GM18505 (cell line): ENCODE data around the gene ODC1.

Experiments
- ATAC-seq: cut with Tn5 transposase; IDR thresholded peaks from one replicate; pipeline ENCODE4 v1.9.1; 2021; ENCODE audit not compliant: unreplicated experiment
- POLR2A ChIP-seq: IDR thresholded peaks from 4 replicates; pipeline ENCODE4 v1.6.1; 2011; ENCODE audit warnings: borderline replicate concordance; ENCODE audit not compliant: insufficient read depth, insufficient read length; ENCODE audit errors: extremely low read depth

ODC1 gene

DNA sequence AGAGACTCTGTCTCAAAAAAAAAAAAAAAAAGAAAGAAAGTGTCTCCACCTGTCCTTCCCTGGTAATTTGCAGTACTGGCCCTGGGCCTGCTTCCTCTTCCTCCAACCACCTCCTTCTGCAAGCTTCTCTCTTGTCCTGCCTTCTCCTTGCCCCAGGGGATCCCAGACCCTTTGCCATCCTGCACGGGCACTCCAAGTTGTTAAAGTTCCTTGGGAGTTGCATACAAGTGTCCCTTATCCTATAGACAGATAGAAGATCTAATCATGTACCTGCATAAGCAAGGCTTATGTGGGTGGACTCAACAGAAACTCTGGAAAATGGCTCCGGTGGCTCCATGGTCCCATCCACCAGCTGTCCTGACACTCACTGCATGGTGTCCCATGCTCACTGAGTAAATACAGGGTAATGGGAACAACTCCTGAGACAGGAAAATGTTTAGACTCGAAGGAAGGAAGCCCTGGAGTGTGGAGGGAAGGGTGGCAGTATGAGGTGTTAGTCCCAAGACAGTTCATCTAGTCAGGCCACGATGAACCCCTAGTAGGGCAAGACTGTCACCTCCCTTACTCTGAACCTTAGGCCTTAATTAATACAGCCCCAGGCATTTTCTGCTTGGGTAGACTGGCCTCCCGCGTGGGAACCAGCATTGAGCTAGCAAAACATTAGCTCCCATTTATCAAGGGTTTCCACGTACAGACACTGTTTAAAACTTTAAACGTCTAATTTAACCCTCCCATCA is 17.1 kb downstream of the ODC1 start:
- no peak for ATAC-seq
- TF ChIP-seq POLR2A = no peak

DNA sequence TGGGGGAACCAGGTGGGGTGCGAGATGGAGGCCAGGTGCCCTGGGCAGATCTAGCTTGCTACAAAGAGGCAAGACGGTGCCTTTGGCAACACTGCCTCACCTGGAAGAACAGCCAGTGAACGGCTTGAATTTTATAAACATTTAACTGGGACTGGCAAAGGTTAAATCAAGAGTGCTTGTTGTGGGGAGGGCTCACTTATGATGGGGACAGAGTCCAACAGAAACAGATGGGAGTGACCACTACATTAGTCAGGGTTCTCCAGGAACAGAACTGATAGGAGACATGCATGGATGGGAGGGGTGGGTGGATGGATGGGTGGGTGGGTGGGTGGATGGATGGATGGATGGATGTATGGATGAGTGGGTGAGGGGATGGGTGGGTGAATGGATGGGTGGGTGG is 19.2 kb downstream of the ODC1 start:
- ATAC-seq = no peak
- TF ChIP-seq POLR2A = no peak

DNA sequence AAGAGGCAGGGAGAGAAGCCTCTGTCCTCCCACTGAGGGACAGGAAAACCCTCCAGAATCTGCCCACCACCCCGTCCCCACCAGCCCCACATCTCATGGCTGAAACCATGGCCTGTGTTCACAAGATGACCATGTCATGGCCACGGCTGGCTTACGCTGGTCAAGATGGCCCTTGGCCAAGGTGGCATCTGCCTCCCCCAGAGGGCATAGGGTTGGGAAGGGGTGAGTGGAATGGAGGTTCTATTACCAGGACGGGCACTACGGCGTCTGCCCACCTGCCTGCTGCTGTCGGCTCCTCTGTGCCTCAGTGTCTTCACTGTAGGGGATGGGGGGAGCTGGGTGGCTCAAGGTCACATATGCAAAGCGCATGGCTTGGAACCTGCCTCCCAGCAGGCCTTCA is 19.8 kb downstream of the ODC1 start:
- TF ChIP-seq POLR2A = no peak
- ATAC-seq = no peak

DNA sequence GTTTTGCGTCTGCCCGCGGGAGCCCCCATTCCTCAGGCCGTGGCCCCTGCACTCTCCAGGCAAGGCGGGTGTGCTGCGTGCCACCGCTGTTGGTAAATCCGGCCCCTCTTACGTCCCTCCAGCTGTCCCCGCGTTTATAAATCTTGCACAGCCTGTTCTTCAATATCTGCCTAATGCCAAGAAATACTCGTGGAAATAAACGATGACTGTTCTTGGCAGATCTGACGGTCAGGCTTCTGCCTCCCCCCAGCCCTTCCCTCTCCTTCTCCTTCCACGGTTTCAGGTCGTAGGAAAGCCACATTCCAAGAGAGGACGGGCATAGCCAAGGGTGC is 20.5 kb downstream of the ODC1 start:
- no peak for ATAC-seq
- no peak for TF ChIP-seq POLR2A

DNA sequence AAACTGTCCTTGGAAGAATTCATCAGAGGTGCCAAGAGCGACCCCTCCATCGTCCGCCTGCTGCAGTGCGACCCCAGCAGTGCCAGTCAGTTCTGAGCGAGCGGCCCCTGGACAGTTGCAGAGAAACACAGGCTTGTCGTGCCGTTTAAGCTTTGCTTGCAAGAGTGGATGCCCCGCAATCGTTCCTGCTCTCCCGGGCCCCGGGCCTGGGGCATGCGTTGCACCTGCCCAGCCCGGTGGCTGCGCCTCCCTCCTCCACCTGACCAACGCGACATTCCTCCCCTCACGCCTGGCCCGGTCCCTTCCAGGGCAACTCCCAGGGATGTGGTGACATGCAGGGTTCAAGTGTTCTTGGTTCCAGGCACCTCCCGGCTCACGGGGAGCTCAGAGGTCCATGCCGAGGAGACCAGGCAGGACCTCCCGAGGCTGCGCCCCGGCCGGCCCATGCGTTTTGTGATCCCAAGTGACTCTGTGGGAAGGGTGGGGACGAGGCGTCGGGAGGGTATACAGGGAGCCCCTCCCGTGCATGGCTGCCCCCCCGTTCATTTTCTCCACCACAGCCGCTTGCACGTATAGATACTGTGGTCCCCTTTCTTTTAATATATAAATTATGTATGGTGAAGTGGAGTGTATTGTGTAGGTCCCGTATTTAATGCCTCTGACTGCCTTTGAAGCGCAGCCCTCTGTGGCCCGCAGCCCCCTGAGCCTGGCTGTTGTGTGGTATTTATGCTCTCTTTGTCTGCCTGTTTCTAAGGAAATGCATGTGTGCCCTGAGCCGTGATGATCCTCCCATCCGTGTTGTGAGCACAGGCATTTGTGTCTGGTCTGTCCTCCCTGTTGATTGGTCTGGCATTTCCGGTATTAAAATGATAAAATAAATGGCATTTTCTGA is 21.2 kb downstream of the ODC1 start:
- no peak for ATAC-seq
- no peak for TF ChIP-seq POLR2A

DNA sequence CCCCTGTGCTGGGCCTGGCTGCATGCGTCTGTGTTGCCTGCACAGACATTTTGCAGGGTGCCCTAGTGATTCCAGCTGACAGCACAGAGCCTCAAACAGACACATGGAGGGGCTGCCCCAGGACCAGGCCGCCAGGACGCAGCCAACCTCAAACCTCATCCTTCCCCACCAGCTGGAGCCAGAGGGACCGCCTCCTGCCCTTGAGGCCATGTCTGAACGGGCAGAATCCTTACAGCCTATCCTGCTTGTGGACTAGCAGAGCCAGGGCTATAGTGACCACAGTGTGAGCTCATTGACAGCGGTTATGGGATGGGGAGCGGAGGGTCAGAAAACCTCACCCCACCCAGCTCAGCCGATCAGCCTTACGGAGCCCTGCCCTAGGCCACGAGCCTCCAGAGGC is 22.4 kb downstream of the ODC1 start:
- no peak for ATAC-seq
- no peak for TF ChIP-seq POLR2A

DNA sequence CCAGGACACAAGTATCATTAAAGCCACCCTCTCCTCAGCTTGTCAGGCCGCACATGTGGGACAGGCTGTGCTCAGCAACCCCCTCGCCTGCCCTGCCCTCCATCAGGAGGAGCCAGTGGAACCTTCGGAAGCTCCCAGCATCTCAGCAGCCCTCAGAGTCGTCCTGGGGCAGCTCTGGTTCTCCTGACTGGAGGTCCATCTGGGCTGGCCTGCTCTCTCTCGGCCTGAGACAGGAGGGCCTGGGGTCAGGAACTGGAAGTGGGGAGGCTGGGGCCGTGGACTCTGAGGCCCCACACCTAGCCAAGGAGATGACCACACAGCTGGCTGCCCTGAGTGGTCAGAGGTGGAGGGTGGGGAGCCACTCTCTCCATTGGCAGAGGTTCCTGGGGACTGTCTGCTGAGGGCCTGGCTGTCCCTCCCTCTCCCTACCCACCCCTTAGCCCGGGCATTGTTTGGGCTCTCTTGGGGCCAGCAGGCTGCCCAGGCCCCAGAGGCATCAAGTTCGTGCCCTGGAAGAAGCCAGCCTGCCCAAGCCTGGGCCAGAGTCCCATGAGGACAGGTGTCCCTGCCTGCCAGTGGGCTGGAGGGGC is 23.1 kb downstream of the ODC1 start:
- no peak for TF ChIP-seq POLR2A
- ATAC-seq = no peak

DNA sequence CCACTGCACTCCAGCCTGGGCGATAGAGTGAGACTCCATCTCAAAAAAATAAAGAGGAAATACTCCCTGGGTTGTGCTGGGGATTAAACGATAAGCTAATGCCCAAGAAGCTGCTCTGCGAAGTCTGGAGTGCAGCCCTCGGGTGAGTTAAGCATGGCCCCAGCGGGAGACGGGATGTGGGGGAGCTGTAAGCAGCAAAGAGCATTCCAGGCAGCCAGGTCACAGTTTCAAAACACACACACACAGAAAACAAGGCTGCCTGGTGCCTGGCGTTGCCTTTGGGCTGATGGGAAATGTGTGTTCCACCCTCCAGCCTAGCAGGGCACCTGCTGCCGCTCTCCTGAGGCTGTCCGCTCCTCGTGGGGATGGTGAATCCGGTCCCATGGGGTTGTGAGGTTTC is 24.1 kb downstream of the ODC1 start:
- no peak for ATAC-seq
- TF ChIP-seq POLR2A = no peak

DNA sequence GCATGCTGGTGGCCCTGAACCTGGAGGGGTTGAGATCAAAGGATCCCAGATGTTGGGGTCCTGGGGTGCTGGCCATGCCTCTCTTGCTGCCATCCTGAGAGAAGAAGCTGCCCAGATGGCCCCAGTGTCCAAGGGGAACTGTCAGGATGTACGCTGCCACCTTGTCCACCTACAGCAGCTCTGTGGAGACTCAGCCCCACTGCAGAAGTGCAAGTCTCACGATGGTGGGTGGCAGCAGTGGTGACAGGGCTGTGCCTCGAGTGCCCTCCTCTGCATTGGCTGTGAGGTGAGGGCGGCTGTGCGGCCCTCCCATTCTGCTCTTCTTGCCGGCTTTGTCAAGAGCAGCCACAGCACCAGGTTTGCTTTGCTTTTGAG is 24.7 kb downstream of the ODC1 start:
- ATAC-seq = no peak
- TF ChIP-seq POLR2A = no peak

DNA sequence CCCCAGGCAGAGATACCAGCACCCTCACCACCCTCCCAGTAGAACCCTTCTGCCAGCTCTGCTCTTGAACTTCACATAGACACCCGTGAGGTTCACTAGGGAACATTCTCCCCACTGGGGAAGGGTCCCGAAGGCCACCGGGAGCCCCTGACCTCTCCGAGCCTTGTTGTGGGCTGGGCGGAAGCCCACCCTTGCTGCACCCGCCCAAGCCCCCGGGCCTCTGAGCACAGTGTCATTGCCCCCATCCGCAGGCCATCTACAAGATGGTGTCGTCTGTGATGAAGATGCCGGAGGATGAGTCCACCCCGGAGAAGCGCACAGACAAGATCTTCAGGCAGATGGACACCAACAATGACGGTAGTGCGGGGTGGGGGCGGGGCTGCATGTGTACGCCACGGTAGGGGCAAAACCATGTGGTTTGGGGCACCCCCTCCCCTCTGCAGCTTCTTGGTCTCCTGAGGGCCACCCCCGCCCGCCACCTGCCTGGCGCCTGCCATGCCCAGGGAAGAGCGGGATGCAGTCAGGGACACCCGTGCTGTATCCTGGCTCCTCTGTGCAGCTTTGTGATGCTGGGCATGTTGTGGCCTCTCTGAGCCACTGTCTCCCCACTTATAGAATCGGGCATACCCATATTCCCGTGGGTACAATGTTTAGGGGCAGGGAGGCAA is 25.3 kb downstream of the ODC1 start:
- no peak for ATAC-seq
- no peak for TF ChIP-seq POLR2A

DNA sequence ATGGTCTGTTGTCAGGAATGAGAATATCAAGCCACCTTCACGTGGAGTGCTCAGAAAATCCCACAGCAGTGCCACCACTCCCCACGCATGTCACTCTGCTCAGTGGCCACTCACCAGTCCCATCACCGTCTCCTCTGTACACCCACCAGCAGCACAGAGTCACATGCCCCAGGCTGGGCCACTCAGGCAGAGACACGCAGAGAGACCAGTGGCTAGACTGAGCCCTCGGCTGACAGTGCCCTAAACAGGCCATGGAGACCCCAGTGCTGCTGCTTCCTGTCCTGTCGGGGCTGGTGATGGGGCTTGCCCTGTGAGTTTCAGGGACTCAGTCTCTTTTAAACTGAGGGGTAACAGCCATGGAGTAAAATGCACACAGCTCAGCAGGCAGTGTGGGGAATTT is 25.9 kb downstream of the ODC1 start:
- no peak for ATAC-seq

DNA sequence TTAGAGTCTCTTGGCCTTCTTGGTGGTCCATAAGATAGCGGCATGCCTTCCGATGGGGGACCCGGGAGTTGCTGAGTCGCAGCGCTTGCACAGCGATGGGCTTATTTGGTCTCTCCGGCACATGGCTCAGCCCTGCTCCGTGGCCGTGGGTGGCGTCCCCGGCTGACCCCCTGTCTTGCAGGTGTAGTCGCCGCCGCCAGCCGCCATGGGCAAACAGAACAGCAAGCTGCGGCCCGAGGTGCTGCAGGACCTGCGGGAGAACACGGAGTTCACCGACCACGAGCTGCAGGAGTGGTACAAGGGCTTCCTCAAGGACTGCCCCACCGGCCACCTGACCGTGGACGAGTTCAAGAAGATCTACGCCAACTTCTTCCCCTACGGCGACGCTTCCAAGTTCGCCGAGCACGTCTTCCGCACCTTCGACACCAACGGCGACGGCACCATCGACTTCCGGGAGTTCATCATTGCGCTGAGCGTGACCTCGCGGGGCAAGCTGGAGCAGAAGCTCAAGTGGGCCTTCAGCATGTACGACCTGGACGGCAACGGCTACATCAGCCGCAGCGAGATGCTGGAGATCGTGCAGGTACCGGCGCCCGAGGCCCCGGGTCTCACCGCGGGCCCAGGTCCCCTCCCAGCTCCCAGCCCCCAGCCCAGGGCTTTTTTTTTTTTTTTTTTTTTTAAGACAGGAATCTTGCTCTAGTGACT is 28.4 kb downstream of the ODC1 start:
- TF ChIP-seq POLR2A = no peak
- no peak for ATAC-seq

More for the DNA sequence above, 25.9 kb downstream of the ODC1 start:
- TF ChIP-seq POLR2A = no peak
